Amniotic epithelial cell (primary cell): Measurements from ENCODE around the gene APBA2.

Source experiments
- DNase-seq: peaks from one replicate; pipeline ENCODE4 v3.0.0-alpha.2; 2010; ENCODE audit warnings: low read depth

The APBA2 gene

DNA sequence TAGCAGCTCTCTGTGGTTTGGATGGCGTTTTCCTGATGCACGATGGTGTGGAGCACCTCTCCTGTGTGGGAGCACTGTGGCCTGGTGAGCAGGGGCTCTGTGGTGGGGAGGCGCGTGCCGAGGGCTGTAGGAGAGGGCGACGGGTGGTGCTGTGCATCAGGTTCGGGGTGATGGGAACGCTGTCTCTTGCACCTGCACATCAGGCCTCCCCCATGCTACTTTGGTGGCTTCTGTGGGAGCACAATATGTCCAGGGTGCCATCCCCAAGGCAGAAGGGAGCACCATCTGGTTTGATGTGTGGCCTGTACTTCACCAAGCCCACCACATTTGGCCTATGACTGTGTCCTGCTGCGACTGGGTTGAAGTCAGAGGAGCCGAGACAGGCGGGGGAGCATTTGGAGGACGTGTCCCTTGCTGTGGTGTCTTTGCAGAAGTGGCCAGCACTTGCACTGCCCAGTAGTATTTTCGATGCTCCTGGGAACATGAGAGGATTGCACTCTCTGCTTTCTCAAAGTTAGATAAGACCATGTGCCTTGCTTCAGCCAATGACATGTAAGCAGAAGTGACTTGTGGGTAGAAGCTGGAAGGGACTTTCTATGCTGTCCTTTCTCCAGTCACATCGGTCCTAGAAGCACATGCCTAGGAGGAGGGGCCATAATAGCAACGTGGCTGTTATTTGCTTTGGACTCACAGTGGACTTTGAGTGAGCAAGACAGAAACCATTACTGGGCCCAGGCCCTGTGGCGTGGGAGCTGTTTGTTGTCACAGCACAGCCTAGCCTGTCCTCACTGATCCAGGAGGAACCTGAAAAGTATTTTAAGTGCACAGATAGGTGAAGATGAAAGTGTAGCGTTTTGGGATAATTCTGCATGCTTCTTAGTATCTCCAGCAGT, 72.1 kb downstream of the APBA2 start:
- DNase-seq: no peak

DNA sequence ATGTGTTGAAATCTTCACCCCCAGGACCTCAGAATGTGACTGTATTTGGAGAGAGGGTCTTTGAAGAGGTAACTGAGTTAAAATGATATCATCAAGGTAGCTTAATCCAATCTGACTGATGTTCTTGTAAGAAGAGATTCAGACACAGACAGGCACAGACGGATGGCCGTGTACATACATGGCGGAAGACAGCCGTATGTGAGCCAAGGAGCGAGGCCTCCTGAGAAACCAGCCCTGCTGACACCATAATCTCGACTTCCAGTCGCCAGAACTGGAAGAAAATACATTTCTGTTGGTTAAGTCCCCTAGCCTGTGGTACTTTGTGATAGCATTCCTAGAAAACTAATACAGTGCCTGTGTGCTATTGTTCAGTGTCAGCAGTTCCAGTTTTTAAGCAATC, 73.6 kb downstream of the APBA2 start:
- DNase-seq: no peak

DNA sequence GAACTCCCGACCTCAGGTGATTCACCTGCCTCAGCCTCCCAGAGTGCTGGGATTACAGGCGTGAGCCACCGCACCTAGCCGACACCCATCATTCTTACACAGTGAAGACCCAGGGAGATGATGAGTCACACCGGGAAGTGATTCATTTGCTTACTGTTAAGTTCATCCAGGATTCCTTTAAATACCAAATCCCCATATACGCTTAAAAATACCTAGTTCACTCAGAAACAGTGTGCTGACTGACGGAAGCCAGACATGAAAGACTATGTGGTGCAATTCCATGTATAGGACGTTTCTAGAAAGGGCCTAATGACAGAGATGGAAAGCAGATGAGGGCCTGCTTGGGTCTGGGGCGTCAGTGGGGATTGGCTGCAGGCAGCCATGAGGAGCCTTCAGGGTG, 75.2 kb downstream of the APBA2 start:
- DNase-seq: peak; percentile 96

DNA sequence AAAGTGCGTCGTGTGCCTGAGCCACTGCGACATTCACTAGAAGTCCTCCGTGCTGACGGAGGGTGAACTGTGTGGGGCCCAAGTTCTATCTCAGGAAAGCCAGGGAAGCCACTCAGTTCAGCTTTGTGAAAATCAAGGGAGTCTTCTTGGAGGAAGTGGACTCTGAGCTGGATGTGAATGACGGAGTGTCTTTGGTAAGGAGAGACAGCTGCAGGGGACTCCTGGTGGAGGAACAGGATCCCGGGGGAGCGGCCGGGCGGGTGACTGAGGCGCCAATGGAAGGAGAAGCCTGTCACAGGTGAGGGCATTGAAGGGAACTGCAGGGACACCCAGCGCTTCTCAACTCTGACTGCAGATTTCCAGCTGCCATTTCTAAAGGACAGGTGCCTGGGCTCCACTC, 75.6 kb downstream of the APBA2 start:
- DNase-seq: no peak

DNA sequence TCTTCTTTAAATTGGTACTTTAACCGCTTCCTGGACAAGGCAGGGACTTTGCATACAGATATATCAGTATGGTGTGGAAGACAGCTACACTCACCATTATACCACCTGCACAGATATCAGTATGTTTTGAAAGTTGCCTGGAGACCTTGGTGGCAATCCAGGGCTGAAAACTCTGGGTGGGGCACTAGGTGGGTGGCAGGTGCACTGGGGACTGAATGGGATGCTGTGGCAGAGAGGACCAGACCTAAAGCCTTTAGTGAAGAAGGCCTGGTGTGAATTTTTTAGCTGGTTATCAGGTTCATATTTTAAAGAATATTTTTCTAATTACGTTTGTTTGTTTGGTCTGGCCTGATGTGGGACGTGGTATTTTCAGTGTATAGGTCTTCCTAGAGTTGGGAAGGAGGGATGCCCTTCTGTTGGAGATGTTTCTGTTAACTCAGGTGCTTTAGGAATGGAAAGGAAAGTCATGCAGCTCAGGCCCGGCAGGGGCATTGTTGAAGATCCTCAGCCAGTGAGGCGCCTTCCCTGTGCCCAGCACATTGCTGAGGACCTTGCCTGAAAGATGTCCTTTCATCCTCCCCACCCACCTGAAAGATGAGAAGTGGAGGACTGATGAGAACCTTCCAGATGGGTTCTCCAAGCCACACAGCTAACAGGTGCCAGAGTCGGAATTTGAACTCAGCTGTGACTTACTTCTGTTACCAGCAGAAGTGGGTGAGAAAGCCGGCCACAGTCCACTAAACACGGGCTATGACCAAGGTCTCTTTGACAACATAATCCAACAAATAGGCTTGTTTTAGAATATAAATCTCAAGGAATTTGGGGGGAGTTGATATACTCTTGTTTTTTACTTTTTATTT, 77.3 kb downstream of the APBA2 start:
- no peak for DNase-seq

DNA sequence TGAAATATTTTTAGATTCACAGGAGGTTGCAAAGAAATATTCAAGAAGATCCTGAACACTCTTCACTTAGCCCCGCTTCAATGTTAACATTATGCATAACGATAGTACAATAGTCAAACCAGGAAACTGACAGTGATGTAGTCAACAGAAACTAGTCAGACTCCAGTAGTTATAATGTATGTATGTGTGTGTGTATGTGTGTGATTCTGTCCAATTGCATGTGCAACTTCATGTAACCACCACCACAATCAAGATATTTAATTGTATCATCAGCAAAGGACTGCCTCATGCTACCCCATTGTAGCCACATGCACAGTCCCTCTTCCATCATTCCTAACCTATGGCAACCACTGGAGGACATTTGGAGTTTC, 77.9 kb downstream of the APBA2 start:
- DNase-seq: no peak

DNA sequence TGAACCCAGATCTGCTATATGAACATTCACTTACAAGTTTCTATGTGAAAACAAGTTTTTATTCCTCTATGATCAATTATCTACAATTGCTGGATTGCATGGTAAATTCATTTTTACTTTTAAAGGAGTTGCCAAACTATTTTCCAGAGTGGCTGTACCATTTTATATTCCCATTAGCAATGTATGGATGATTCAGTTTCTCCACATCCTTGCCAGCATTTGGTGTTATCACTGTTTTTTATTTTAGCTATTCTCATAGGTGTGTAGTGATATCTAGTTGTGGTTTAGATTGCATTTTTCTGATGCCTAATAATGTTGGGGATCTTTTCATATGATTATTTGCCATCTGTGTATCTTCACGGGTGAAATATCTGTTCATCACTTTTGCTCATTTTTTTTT, 78.3 kb downstream of the APBA2 start:
- DNase-seq: no peak

DNA sequence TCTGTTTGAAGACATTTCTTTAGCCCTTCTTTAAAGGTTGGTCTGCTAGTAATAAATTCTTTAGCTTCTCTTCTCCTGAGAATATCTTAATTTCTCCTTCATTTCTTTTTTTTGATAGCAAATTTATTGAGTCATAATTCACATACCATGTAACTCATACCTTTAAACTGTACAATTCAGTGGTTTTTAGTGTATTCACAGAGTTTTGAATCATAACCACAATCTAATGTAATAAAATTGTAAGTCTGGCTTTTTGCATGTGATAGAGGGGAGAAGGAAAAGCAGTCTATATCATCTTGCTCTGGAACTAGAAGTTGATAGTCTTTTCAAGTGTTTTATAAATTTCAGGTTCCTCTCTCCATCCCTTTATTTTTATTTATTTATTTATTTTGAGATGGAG, 81.3 kb downstream of the APBA2 start:
- DNase-seq: no peak

DNA sequence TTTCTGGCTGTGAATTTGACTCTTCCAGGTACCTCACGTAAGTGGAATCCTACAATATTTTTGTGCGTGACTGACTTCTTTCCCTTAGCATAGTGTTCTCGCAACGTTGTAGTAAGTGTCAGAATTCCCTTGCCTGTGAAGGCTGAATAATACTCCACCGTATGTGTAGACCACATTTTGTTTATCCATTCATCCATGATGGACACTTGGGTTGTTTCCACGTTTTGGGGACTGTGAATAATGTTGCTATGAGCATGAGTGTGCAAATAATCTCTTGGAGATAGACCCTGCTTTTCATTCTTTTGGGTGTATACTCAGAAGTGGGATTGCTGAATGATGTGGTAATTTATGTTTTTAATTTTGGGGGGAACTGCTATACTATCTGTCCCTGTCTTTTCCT, 82.2 kb downstream of the APBA2 start:
- no peak for DNase-seq

DNA sequence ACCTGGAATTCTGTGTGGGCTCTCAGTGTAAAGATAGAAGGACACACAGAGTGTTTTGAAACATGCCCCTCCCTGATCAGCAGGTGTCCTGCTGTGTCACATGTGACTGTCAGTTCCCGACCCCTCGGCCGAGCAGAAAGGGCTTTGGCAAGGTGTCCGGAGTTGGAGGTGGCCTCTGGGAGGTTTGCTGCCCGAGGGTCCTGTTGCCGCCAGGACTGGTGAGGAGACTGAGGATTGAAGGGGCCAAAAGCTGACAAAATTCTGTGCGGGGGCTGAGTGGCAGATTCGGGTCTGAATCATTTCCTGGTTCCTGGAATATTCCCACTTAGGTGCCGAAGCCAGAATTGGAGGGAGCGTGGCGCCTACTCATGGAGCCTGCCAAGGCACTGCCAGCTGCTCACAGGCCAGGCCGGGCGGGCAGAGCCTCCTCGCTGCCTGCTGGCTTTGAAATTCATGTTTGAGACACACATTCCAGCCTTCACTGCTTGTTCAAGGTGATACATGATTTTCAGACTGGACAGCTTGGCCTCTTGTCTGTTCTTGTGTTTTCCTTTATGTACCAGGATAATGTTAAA, 83.8 kb downstream of the APBA2 start:
- DNase-seq: no peak

DNA sequence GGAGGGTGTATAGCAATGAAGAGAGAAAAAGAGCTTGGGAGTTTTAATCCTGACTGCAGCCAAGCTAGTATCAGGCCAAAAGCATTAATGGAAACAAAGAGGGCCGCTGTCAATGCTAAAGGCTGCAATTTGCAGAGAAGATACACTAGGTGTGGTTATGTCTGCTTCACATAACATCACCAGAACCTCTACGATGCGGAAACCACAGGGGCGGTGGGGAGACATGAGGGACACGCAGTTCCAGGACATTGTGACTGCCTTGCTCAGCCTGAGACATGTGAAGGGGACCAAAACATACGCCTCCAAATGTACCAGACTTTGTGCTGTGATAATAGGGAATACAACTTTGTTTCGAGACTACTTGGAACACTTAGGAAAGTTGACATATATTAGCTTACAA, 88.4 kb downstream of the APBA2 start:
- no peak for DNase-seq

DNA sequence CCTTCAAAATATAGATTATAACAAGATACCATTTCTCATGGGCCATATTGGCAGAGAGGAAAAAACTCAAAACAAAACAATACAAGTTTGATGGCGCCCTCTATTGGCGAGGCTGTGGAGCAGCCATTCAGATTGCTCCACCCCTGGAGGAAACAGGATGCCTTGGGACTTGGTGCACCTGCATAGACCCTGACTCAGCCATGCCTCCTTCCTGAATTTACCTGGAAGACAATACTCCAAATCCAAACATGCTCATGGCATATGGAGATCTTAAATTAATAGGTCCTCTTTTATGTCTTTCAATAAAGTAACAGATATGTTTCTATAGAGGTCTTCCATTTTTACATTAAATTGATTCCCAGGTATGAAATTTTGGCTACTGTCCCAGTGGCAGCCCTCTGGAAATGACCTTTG, 90.0 kb downstream of the APBA2 start:
- peak; percentile 51 for DNase-seq

DNA sequence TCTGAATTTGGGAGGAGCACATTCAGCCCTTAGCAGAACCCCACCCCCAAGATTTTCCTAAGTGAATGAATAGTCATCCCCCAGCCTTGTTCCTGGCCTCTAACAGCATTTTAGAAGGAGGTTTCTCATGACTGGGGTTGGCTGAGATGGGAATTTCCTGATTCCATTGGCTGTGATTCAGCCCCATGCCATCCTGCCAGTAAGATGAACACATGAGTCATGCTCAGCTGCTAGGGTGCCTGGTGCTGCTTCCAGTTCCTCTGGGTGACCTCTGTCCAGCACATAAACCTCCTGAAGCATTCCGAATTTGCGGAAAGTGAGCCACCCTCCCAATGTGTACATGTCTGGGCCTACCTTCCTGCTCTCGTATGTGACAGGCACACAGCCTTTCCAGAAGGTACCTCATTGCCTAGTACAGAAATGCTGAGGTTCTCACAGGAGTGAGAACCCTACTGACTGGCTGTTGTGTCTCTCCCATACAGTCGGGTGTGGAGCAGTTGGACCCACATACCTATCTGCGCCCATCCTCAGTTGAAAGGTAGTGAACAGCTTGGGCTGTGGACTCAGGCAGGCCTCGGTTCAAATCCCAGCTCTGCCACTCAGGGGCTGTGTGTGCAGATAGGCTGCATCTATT, 91.7 kb downstream of the APBA2 start:
- peak; percentile 96 for DNase-seq

DNA sequence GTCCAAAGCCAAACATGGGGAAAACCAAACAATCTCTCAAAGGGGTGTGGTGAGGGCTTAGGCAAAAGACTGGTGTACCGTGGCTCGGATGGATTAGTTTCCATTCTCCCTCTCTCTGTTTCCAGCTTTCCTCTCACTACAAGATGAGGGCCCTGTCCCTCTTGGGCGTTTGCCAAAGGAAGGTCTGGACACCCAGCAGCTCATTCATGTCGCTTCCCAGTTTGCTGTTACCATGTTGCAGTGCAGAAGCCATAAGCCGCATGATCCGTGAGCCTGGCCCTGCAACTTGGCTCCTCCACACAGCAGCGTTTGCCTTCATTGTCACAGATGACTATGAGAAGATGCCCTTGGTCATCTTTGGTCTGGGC, 92.2 kb downstream of the APBA2 start:
- DNase-seq: no peak

DNA sequence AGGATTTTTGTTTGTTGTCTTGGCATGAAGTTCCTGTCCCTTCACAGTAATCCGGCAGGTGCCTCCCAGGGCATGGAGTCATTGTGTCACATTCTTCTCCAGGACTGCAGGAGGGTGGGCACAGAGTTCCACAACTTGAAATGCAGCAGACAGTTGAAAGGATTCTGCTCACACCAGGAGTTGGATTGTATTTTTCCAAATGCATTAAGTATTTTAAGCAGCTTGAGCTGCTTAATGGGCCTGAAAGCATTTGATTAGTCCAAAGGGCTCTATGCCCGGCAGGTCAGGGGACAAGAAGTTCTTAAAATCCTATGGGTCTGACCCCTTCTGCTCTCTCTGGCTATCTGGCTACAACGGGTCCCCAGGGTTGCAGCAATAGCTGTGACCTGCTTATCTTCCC, 92.9 kb downstream of the APBA2 start:
- no peak for DNase-seq

DNA sequence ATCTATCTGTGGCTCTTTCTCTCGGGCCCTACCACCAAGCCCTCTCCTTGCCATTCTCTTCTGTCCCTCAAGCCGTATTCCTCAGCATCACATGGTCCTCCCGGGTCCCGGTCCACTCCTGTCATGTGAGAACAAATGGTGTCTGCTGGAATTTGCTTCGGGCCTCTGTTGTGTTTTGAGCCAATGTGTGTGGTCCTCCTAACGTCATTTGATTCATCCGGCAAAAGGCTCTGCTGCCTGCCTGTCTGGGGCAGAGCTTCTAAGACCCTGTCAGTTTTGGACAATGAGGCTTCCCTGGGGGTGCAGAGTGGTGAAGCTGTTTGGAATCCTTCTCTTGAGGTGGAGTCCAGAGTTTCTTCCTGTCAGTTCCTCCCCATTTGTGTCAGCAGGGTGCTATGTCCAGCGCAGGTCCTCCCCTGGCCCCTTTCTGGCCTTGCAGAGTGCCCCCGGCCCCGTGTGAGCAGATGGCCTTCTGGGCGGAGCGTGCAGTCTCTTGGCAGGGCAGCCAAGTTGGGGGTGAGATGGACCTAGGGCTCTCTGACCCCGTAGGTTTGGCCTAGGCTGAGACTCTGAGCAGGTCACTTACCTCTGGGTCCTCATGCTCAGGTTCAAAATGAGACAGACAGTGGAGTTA, 93.6 kb downstream of the APBA2 start:
- DNase-seq: no peak

DNA sequence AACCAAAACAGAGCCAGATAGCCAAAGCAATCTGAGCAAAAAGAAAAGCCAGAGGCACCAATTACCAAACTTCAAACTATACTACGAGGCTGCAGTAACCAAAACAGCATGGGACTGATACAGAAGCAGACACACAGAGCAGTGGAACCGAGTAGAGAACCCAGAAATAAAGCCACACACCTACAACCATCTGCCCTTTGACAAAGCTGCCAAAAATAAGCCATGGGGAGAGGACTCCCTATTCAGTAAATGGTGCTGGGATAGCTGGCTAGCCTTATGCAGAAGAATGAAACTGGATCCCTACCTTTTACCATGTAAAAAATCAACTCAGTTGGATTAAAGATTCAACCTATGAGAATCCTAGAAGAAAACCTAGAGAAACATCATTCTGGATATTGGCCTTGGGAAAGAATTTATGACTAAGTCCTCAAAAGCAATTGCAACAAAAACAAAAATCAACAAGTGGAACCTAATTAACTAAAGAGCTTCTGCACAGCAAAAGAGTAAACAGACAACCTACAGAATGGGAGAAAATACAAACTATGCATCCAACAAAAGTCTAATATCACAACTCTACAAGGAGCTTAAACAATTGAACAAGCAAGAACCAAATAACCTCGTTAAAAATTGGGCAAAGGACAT, 95.1 kb downstream of the APBA2 start:
- DNase-seq: no peak

DNA sequence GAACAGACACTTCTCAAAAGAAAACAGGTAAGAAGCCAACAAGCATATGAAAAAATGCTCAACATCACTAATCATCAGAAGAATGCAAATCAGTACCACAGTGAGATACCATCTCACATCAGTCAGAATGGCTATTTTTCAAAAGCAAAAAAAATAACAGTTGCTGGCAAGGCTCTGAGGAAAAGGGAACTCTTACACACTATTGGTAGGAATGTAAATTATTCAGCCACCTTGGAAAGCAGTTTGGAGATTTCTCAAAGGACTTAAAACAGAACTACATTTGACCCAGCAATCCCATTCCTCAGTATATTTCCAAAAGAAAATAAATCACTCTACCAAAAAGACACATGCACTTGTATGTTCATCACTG, 95.6 kb downstream of the APBA2 start:
- DNase-seq: no peak

DNA sequence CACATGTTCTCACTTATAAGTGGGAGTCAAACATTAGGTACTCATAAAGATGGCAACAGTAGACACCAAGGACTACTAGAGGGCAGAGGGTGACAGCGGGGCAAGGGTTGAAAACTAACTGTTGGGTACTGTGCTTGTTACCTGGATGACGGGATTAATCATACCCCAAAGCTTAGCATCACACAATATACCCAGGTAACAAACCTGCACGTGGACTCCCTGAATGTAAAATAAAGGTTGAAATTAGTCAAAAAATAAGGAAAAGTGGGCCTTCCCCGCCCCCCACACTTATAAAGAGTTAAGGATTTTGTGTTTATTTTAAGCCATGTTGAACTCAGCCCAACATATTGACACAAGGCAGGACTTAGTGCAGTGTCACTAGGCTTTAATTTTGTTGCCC, 96.1 kb downstream of the APBA2 start:
- DNase-seq: no peak

DNA sequence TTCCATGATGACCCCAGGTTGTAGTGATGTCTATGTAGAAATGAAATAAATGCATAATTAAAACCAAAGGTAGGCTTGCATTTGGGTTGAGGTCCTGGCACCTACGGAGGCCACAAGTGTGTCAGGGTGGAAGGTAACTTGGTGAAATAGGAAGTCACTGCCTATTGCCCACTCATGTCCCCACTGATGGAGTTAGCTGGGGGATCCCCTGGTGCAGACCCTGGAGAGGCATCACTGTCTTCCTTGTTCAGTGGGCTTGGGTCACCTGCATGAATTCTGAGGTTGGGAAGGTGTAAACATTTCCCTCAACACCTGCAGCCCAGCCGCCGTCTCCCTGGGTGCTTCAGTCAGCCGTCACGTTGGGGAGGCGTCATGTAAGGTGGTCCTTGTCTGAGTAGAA, 97.1 kb downstream of the APBA2 start:
- DNase-seq: no peak

DNA sequence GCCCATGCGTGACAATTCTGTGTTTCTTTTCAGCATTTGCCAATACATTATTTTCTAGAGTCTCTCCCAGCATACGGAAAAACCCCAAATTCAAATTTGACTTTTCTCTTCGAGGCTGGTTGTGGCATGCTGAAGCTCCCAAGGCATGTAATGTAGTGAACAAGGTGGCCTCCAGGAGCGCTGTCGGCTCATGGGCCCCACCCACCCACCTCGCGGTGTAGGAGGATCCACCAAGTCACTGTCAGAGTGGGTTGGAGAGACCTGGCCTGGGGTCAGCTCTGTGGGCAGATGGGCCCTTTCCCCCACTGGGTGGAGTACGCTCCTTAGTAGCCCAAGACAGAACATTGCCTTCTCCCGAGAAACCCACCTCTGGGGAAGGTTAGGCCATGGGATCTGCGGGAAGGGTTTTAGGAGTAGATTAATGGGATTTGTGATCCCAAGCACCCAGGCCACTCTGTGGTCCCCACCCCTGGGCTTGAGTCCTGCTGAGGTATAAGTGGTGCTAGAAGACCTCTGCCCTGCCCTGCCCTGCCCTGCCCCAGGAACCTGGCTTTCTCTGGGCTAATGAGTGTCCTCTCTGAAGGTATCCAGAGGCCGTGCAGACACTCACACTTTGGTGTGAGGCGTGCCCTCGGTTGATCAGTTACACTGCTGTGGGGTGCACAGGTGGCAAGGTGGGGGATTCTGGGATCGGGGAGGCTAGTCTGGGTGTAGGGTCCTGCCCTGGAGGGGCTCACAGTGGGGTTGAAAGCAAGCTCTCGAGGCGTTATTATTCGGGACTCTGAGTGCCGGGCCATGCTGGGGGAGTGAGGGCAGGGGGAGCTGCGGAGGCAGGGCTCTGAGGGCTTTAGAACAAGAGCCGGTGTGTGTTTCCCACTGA, 97.9 kb downstream of the APBA2 start:
- no peak for DNase-seq
